GM20000 (cell line): Measurements from ENCODE around the gene DMD.

ENCODE experiments used
- DNase-seq: peaks from one replicate; pipeline ENCODE4 v3.0.0; 2012; ENCODE audit warnings: low spot score
- TF ChIP-seq, protein P1 (sequence below): IDR thresholded peaks from 2 replicates; pipeline ENCODE4 v1.5.1; 2012; ENCODE audit warnings: mild to moderate bottlenecking, control low read depth; ENCODE audit errors: extremely low read depth, missing control alignments

Gene DMD

DNA sequence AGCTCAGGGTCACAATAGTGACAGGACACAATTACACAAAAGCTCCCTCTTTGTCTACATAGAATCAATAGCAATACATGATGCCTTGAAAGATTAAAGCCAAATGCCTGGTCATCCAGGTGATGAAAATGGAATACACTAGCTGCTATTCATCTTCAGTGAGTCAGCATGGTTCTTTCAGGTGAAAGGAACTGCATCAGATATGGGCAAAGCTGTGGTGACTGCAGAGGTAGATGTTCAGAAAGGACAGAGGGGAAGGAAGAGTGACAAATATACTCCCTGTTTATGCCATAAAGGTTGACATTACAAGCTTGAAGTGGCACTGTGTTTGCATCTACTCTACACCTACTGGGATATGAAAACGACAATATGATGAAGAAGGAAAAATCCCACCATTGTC lies 2119.5 kb downstream of the DMD start:
- TF ChIP-seq, protein P1, sequence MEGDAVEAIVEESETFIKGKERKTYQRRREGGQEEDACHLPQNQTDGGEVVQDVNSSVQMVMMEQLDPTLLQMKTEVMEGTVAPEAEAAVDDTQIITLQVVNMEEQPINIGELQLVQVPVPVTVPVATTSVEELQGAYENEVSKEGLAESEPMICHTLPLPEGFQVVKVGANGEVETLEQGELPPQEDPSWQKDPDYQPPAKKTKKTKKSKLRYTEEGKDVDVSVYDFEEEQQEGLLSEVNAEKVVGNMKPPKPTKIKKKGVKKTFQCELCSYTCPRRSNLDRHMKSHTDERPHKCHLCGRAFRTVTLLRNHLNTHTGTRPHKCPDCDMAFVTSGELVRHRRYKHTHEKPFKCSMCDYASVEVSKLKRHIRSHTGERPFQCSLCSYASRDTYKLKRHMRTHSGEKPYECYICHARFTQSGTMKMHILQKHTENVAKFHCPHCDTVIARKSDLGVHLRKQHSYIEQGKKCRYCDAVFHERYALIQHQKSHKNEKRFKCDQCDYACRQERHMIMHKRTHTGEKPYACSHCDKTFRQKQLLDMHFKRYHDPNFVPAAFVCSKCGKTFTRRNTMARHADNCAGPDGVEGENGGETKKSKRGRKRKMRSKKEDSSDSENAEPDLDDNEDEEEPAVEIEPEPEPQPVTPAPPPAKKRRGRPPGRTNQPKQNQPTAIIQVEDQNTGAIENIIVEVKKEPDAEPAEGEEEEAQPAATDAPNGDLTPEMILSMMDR, result no peak
- DNase-seq, result no peak

DNA sequence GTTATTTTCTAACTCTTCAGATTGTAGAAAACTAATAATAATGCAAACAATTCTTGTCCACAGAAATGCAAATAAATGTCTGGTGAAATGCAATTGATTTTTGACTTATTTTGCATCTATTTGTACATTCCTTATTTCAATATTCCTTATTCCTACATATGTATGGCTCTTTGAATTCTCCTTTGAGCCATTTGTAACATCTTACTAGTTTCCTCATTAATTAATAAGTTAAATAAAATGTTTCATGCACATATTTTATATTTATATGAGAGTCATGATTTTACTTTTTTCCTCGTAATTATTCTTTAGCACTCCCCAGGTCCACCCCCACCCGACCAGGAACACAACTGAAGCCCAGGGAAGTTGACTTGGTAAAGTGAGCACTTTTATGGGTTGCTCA lies 2136.8 kb downstream of the DMD start:
- TF ChIP-seq, protein P1, result no peak
- DNase-seq, result no peak

DNA sequence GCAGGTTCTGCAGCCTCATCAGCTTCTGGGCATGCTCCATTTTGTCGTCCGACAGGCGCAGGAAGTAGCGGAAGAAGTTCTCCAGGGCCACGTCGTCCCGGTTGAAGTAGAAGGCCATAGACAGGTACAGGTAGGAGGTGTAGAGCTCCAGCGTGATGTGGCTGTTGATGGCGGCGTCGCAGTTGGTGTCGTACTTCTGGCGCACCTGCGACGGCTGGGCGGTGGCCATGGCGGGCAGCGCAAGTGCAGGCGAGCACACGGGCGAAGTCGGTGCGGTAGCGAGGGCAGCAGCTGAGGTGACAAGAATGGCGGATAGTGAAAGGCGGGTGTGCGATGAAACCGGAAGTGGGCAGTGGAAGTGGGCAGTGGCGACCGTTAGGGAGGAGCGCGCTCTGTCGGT lies 2139.6 kb downstream of the DMD start, which contains the start of gene FTHL17:
Gene FTHL17 (minus strand): TSS at position 317 of the 400 bp plus-strand sequence. CDS start 88 bp downstream, at position 229.
- TF ChIP-seq, protein P1, result no peak
- DNase-seq, result no peak

DNA sequence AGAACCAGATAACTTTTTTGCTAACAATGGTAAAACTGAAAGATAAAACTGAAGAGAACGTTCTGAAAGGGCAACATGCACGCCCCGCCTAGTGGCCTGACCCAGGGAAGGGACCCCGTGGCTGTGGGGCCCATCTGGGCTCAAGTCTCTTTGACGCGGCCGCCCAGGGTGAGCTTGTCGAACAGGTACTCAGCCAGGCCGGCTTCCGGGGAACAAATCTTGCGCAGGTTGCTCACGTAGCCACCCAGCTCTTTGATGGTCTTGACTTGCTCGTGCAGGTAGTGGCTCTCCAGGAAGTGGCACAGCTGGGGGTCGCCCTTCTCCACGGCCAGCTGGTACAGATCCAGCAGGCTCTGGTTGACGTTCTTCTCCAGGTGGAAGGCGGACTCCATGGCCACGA lies 2140.1 kb downstream of the DMD start:
- TF ChIP-seq, protein P1, result no peak
- DNase-seq, result no peak

DNA sequence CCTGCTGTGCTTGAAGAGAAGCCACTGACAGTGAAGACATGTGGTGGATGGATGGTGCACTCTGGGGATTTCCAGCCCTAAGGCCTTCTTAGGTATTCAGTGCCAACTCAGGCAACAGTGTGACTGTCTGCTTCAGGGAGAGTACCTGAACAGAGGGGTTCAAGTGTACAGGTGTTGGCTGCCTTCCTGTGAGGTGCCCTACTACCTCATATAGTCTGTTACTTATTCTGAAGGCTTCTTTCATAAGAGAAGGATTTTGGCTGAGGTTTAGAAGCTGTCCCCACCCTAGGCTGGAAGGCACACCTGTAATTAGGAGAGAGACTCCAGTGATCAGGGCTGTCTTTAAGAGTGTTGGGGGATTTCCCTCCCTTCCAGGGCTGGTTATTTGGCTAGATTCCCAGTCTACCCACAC lies 2141.3 kb downstream of the DMD start:
- DNase-seq, result peak; percentile 36
- TF ChIP-seq, protein P1, result no peak
